Erythroblast (primary cell): Measurements from ENCODE around the gene MICU1.

Experiments used
- GATA1 ChIP-seq: IDR thresholded peaks from 2 replicates; pipeline ENCODE4 v1.6.1; 2011; ENCODE audit warnings: low read depth, mild to moderate bottlenecking, control low read depth, low read length, moderate library complexity
- POLR2A ChIP-seq: IDR thresholded peaks from 2 replicates; pipeline ENCODE4 v1.6.1; 2011; ENCODE audit warnings: mild to moderate bottlenecking, low read length

DNA sequence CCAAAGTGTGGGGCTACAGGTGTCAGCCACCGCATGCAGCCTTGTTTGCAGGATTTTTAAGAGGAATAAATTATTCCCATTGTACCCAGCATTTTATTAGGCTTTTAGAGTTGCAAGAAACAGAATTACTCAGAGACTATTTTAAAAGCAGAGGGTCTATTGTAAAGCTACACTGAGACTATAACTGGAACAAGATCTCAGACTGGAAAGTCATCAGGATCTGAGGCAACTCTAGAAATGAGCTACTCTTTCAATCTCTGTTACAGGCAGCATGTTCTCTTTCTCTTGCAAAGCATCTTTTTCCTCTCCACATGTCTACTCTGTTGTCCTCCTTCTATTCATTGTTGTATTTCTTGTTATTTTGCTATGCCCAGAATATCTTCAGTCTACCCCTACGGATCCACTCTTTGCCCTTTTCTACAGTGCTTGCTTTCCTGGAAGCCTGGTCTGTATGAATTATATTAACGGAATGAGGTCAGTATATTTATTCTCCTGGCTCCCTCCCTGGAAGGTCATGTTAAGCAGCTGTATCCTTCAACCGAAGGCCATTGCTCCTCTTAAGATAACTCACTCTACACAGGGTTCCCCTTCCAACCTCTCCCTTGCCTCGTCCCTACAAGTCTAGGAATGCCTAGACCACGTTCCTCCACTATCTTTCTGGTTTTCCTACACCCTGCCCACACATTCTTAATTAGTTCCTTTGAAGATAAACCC lies 27.7 kb upstream of the MICU1 start:
- no peak for TF ChIP-seq POLR2A
- no peak for TF ChIP-seq GATA1
